GM21619 (cell line): Measurements from ENCODE around the gene ATP12A.
A peak's percentile ranks its signal among the peaks of the same experiment; 100 is the strongest.

Source experiments
- ATAC-seq: cut with Tn5 transposase; IDR thresholded peaks from one replicate; pipeline ENCODE4 v1.9.1; 2021; ENCODE audit not compliant: unreplicated experiment

The ATP12A gene

GRCh38 chr13:24684600-24684998 is 4.4 kb downstream of the ATP12A start:
- ATAC-seq, result peak; percentile 50

- ATAC-seq, result no peak
These were observed 5.1 kb downstream of the ATP12A start for GRCh38 chr13:24685314-24685713.

DNA sequence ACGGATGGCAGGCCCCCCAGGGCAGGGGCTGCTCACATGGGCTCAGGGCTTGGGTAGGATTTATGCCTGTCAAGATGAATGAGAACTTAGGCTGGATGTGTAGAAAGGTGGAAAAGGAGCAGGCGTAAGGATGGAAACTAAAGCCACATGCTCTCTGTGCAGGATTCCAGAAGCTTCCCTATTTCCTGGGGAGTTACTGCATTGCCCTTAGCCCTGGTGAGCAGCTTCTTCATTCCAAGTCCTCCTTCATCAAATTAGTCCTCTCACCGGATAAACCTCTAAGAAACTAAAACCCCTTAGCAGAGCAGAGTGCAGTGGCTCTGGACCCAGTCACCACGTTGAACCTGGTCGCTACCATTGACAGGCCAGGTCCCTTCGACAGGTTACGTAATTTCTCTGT is 7.4 kb downstream of the ATP12A start:
- no peak for ATAC-seq

GRCh38 chr13:24688111-24688510 is 7.9 kb downstream of the ATP12A start:
- no peak for ATAC-seq

GRCh38 chr13:24688950-24689349 is 8.7 kb downstream of the ATP12A start:
- ATAC-seq, result no peak

- ATAC-seq, result no peak
These were observed 11.2 kb downstream of the ATP12A start for GRCh38 chr13:24691381-24691780.

DNA sequence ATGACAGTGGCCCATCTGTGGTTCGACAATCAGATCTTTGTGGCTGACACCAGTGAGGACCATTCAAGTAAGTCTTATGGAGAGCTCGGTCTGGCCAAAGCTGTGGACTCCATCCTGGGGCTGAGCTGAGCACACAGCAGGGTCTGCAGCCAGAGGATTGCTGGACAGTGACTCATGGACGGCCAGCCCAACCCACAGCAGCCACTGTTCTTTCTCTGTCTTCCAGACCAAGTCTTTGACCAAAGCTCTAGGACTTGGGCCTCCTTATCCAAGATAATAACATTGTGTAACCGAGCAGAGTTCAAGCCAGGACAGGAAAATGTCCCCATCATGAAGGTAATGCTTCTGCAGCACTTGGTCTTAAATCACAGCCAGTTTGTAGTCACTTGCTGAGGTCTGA is 12.4 kb downstream of the ATP12A start:
- no peak for ATAC-seq

GRCh38 chr13:24693862-24694471 is 13.8 kb downstream of the ATP12A start:
- ATAC-seq, result no peak

GRCh38 chr13:24694907-24695306 is 14.7 kb downstream of the ATP12A start:
- ATAC-seq, result no peak

DNA sequence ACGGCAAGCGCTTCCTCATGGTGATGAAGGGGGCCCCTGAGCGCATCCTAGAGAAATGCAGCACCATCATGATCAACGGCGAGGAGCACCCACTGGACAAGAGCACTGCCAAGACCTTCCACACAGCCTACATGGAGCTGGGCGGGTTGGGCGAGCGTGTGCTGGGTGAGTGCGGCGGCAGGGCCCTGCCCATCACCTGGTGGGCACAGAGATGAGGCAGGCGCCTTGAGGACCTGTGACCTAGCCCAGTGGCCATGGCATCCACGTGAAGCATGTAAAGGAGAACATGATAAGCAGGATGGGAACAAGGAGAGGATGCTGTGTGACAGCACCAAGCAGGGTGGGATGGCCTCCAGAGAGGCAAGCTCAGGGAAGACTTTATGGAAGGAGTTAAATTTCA is 18.5 kb downstream of the ATP12A start:
- ATAC-seq, result no peak

DNA sequence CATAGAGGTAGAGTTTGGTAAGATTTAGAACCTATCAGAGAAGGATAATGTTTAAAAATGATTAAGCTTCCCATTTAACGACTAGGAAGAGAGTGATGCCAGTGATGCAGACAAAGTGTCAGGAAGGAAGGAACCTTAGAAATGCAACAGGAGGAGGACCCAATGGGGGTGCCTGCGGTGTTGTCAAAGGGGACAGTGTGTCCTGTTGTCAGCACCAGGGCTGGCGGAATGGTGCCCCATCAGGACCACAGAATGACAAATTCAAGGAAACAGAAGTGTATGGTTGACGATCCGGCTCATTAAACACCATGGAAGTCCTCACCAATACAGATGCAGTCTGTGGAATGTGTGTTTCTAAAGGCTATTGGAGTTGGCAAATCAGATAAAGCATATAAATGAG is 19.3 kb downstream of the ATP12A start:
- ATAC-seq, result no peak

DNA sequence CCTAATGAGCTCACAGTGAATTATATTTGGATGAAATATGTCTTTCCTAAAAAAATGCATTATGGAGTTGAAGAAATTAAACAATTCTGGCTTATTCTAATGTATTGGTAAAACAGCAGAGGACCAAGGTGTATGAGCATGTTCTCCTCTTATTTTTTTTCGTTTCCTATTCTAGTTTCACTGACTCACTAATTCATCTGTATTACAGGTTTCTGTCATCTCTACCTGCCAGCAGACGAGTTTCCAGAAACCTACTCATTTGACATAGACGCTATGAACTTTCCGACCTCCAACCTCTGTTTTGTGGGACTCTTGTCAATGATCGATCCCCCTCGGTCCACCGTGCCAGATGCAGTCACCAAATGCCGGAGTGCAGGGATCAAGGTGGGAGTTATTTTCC is 20.3 kb downstream of the ATP12A start:
- no peak for ATAC-seq

- ATAC-seq, result no peak
These were observed 26.8 kb downstream of the ATP12A start for GRCh38 chr13:24706886-24707585.

GRCh38 chr13:24709186-24709913 is 29.1 kb downstream of the ATP12A start:
- peak; percentile 87 for ATAC-seq

GRCh38 chr13:24713022-24713421 is 32.8 kb downstream of the ATP12A start:
- no peak for ATAC-seq

DNA sequence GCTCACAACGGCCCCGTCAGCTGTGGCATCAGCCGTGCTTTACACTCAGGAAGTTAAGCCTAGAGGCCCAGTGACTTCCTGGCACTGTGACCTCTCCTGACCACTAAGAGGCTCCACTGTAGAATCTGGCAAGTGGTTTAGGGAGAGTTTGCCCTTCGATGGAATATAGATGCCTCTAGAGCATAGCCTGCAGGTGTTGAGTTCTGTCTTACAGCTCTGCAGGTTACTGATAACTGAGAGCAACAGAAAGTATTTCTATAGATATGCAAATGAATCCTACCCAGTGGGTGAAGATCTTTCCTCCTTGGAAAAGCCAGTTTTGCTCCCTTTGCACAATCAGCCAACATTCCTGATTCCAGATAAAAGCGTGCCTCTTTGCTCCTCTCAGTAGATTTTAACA is 35.8 kb downstream of the ATP12A start:
- no peak for ATAC-seq

GRCh38 chr13:24716446-24716845 is 36.2 kb downstream of the ATP12A start:
- ATAC-seq, result no peak

DNA sequence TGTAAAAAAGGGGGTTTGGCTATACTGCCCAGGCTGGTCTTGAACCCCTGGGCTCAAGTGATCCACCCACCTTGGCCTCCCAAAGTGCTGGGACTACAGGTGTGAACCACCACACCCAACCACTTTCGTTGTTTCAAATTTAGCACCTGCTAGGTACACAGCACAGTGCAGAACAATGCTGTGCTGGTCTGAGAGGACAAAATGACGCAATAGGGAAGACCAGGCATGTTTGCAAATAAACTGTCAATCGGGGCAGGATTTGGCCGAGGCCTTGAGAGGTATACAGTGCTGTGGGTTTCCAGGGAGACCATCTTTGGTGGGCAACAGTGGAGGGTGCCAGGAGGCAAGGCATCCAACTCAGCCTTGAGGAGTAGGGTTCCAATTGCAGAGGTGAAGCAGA is 37.0 kb downstream of the ATP12A start:
- ATAC-seq, result no peak

GRCh38 chr13:24718192-24718965 is 38.2 kb downstream of the ATP12A start:
- no peak for ATAC-seq

- no peak for ATAC-seq
These were observed 38.9 kb downstream of the ATP12A start for GRCh38 chr13:24719139-24719538.

- no peak for ATAC-seq
These were observed 43.0 kb downstream of the ATP12A start for GRCh38 chr13:24723206-24723605.
